Activated CD4-positive, alpha-beta T cell treated with anti-CD3 and anti-CD28 coated beads, Interleukin-2, amount 50 U/mL, for 4 hours (primary cell): ENCODE data around the gene DST.

Experiments
- DNase-seq, 2 experiments: peaks; one replicate each; pipeline ENCODE4 v3.0.0-alpha.2; 2020

Gene DST

DNA sequence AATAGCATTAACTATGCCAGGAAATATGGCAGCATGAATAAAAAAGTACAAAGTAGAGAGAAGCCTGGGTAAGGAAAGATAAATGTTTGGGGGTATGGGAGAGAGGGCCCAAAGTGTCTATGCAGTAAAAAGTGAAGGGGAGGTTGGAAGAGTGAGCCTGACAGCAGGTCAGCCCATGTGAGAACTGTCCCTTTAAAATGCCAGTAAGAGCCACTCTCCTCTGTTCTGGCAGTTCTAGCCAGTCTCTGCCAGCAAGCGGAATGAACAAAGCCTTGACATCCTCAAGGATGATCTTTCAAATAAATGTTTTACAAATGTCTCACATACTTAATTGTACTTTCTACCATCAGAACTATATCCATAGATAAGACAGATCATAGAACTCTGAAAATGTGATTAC lies 164.5 kb downstream of the DST start:
- DNase-seq: no peak

- no peak for DNase-seq
Observed at GRCh38 chr6:56477241-56477640, 165.4 kb downstream of the DST start.

GRCh38 chr6:56475736-56476457 lies 166.8 kb downstream of the DST start:
- no peak for DNase-seq

- no peak for DNase-seq
Observed at GRCh38 chr6:56474532-56474931, 168.2 kb downstream of the DST start.

DNA sequence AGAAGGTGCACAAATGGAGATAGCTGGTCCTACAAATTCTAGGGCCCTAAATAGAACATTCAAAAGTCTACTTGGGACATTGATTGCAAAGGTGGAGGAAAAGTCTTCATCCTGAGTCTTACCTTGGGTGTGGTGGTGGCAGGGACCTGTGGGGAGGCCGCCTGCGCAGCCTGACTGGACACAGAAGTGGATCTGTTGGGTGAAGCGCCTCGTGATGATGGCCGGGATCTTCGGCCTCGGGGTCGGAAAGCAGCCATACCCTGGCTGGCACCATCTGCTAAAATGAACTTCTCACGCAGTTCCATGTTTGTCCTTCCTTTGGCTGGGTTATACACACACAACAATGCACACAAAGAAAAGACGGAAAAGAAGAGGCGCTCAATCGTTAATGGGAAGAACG lies 179.2 kb downstream of the DST start:
- no peak for DNase-seq

DNA sequence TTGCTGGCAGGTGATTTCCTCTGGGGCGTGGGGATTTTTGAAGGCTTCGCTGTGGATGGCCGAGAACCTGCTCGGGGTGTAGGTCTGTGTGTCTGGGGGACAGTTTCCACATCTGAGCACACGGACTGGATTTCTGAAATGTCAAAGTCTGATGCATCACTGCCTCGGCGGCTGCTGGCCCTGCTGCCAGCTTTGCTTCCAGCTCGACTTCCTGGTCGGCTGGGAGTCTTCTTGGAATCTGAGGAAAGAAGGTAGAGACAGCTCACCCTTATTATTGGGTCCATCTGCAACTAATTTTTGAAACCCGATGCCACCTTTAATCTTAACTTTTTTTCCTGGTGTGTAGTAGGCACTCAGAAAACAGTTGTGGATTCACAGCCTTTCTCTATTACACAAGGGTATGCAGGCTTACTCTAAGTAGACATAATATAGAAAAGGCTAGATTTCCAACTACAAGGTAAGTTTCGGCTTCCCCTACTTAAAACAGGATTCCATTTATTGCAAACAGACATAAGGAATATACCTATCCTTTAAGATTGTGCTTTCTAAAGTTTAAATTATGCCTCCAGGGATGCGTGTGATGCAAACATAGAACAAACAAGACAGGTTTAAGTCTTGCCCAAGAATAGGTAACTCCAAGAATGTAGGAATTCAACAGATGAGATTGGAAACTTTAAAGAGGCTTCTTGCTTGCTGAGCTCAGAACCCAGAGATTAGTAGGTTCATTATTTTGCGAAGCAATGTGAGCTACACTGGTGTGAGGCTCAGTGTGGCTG lies 183.5 kb downstream of the DST start:
- no peak for DNase-seq

DNA sequence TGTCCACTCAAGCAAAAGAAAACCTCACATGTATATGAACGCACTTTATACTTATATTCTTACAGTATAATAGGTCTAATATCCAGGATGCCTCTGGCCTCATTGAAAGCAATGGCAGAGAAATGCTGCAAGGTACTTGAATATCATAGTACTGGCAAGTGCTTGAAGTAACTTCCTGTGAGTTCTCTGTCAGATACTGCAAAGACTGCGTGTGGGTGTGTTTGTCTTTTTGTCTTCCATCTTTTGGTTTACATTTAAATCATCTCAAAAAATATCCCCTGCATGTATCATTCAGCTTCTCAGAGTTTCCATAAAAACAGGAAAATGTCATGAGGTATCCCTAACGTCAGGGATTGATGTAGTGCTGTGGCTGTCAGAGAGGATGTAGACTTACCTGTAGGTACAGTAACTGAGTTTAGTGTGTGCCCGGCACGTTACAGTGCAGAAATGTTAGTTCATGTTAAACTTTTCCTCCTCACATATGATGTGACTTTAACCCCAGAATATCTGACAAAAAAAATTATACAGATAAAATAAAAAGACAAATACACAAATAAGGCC lies 184.3 kb downstream of the DST start:
- DNase-seq: no peak

GRCh38 chr6:56456785-56457184 lies 185.9 kb downstream of the DST start:
- no peak for DNase-seq

DNA sequence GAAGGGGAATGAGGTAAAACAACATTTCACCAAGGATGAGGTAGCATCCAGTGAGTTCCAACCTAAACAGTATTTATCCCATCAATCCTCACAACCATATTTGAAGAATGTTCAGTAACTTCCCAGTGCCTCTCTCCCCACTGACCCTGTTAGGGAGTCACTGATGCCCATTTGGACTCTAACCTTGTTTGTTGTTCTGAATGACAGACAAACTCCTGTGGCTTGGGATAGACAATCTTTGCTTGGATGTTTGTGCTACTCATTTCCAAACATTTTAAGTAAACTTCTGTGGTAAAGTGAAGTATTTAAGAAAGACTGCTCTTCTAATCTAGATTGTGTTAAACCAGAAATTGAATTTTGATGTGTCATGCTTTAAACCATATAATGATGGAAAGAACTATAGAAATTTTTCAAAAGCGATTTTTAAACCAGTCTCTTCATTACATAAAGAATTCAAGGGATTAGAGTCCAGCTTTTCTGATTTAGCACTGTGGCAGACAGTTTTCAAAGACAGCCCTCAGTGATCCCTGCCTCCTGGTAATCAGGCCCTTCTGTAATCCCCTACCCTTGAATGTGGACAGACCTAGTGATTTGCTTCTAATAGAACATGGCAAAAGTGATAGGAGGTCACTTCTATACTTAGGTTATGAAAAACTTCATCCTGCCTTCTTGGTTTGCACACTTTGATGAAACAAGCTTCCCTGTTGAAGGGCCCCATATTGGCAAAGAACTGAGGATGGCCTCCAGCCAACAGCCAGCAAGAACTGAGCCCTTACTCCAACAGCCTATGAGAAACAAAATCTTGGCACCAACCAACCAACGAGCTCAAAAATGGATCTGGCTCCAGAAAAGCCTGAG lies 191.6 kb downstream of the DST start:
- no peak for DNase-seq

GRCh38 chr6:56450376-56450775 lies 192.3 kb downstream of the DST start:
- no peak for DNase-seq

DNA sequence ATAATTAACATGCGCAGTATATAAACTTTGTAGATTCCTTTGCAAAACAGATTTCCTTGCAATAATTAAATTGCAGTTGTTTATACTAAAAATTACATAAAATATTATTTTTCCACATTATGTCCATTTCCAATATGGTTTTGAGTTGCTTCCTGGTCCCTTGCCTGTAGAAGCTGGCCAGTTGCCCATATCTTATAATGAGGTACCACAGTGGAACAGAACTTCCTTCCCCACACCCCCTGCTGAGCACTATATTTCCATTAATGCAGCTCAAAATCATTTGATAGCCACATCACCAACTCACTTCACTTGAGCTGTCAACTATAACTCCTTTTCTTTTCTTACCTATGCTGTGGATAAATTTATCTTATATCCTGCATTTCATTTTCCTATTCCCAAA lies 194.6 kb downstream of the DST start:
- DNase-seq: no peak

GRCh38 chr6:56445818-56446217 lies 196.9 kb downstream of the DST start:
- no peak for DNase-seq

GRCh38 chr6:56444855-56445254 lies 197.8 kb downstream of the DST start:
- DNase-seq: no peak

DNA sequence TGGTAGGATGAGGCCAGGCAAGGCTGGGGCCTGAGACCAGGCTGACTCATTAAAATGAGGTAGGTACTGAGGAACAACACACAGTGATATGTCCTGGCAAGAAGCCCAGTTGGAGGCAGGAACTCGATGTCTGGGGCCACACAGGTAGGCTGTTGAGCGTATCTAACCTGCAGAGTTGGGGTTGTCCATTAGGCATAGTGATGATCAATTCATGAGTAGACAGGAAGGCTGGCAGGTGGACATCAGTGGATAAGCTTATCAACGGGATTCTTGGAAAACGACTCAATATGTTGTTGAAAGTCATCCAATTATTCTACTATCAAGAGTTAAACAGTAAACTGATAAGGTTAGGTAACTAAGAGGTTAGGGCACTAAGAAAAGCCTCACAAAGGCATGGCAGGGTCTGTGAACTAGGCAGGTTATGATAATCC lies 202.1 kb downstream of the DST start:
- no peak for DNase-seq

DNA sequence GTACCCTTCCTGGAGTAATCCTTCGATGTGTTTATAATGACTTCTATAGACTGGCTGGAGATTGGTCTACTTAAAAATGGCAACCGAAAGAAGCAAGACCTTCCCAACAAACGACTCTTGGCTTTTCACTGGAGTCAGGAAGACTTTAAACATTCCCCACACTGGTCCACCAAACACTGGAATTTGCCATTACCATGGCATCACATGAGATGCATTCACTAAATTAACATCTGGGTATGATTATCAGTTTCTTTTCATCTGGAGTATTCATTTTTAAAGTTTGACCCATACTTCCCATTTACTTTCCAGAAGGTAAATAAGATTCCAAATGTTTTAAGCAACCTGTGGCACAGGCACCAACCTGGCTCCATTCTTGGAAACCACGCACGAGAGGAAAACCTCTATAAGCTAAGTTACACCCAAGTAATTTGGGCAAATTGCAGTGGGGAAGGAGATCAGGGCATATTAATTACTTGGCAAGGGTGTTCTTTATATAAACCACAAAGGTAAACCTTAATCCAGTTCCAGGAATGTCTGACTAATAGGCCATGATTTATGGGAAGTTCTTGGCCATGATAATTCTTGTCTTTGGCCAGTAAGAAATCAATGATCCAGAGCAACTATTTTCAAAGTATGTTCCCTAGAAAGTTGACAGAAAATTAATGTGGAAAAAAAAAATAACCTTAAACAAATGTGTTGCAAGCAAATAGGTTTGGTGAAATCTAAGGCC lies 205.4 kb downstream of the DST start:
- DNase-seq: no peak

GRCh38 chr6:56435754-56436153 lies 206.9 kb downstream of the DST start:
- DNase-seq: no peak

DNA sequence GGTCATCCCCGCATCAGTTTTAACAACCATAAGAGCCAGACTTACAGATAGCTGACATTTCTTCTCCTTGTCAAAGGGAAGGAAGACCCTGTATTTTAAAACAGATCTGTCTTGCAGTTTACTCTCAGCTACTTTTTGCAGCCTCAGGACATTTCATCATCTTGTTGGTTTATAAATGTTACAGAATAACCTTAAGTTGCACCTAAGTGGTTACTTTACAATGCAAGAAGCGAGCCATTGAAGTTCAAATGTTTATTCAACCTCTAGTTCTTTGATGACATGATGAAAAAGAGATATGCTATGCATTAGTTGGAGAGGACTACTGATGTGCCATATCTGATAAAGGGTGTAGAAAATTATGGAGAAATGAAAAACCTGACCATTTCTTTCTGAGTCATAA lies 207.4 kb downstream of the DST start:
- DNase-seq: no peak

- no peak for DNase-seq
Observed at GRCh38 chr6:56434606-56435005, 208.1 kb downstream of the DST start.

DNA sequence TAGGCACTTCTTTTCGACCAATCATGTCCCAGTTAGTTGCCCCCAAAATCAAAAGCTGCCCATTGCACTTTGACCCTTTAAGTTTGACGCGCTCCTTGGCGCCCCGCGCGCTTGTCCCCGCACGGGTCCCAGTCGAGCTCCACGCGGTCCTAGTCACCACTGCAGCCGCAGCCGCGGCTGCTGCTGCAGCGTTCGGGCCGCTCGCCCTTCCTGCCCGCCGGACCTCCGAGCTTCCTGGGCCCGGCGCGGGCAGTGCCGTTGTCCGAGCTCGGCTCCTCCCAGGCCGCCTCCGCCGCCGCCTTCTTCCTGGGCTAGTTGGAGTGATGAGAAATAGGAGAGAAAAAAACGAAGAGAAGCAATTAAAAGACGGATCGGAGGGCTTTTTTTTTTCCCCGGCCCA lies 209.6 kb downstream of the DST start:
- DNase-seq: no peak

- no peak for DNase-seq
Observed at GRCh38 chr6:56432194-56432593, 210.5 kb downstream of the DST start.

- DNase-seq: no peak
Observed at GRCh38 chr6:56430629-56431600, 211.8 kb downstream of the DST start.
